ENCODE results near the gene FMO5.
"Not testable (repeated sequence)": the region's sequence is repeated elsewhere in the genome, so short reads cannot be mapped to it uniquely, and the experiment has no call there.

Gene FMO5

DNA sequence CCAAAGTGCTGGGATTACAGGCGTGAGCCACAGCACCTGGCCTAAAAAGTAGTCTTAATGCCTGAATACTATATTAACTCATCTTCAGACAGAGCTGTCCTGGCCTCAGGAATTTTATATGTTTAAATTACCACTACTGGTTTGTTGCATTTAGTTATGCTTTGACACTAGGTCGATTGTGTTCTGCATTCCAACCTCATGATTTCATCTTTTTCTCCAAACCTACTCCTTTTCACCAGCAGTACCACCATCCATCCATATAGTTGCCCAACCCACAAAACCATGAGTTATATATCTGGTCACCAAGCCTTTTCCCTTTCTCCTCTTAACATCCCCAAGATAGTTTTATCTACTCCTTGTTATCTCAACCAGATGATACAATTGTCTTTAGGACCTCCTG, 22.6 kb downstream of the FMO5 start:
- TF ChIP-seq, protein P1, sequence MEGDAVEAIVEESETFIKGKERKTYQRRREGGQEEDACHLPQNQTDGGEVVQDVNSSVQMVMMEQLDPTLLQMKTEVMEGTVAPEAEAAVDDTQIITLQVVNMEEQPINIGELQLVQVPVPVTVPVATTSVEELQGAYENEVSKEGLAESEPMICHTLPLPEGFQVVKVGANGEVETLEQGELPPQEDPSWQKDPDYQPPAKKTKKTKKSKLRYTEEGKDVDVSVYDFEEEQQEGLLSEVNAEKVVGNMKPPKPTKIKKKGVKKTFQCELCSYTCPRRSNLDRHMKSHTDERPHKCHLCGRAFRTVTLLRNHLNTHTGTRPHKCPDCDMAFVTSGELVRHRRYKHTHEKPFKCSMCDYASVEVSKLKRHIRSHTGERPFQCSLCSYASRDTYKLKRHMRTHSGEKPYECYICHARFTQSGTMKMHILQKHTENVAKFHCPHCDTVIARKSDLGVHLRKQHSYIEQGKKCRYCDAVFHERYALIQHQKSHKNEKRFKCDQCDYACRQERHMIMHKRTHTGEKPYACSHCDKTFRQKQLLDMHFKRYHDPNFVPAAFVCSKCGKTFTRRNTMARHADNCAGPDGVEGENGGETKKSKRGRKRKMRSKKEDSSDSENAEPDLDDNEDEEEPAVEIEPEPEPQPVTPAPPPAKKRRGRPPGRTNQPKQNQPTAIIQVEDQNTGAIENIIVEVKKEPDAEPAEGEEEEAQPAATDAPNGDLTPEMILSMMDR (IDR thresholded peaks at IDR 0.05; ENCODE audit: insufficient read depth, low read length, missing control alignments) = no peak
- no peak for DNase-seq (ENCODE audit: low read depth, low spot score)
- POLR2A ChIA-PET = no interaction called here
- H3K4me3 ChIP-seq (ENCODE audit: low read depth, low read length) = no peak overlapping the region
- CTCF ChIA-PET = no interaction called here

DNA sequence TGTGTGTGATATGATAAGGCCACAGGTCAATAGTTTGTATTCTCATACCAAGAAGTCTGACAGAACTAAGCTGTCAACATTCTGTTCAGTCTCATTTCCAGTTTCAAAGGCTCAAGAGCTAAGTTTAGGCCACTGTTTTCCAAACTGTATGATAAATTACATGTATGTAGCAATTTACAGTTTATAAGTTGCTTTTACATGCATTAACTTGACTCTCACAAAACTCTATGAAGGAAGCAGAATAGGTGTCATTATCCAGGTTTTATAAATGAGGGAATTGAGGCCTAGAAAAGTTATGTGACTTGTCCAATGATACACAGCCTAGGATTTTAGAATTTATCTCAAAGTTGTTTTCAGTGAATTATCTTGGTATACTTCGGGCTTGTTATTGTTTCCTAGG, 23.4 kb downstream of the FMO5 start:
- no peak for DNase-seq (ENCODE audit: low read depth, low spot score)
- ChIA-PET POLR2A (no interaction called here), CTCF (no interaction called here)
- TF ChIP-seq, protein P1 (IDR thresholded peaks at IDR 0.05; ENCODE audit: insufficient read depth, low read length, missing control alignments) = no peak
- no peak overlapping the region for H3K4me3 ChIP-seq (ENCODE audit: low read depth, low read length)

DNA sequence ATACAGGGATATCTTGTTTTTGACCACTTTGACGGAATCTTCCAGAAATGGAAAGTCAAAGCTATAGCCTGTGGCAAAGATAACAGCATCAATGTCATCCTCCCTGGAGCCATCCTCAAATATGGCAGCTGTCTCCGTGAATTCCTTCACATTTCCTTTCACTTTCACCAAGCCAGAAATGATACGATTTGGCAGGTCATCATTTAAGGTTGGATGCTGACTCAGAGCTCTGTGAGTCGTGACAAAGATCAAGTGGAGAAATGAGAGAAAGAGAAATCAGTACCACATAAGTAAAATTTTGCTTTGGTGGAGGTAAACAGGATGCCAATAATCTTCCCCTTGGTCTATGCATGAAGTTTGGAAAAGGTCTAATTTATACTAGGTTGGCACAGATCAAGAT, 23.9 kb downstream of the FMO5 start:
- POLR2A ChIA-PET = no interaction called here
- no peak overlapping the region for H3K4me3 ChIP-seq (ENCODE audit: low read depth, low read length)
- TF ChIP-seq, protein P1 (IDR thresholded peaks at IDR 0.05; ENCODE audit: insufficient read depth, low read length, missing control alignments) = no peak
- DNase-seq (ENCODE audit: low read depth, low spot score) = no peak
- CTCF ChIA-PET = interaction anchor here (1.4 kb wide), 1 partner anchor 29 kb away, joined by 3 read pairs; the partner anchor contains the start of gene PRKAB2

DNA sequence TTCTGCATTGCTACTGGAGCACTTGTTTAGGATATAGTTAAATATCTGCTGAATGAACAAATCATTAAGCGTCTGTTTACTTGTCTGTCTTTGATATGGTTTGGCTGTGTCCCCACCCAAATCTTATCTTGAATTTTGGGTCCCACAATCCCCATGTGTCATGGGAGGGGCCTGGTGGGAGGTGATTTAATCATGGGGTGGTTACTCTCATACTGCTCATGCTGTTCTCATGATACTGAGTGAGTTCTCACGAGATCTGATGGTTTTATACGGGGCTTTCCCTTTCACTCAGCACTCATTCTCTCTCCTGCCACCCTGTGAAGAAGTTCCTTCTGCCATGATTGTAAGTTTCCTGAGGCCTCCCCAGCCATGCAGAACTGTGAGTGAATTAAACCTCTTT, 27.8 kb downstream of the FMO5 start:
- CTCF ChIA-PET; POLR2A ChIA-PET; DNase-seq (ENCODE audit: low read depth, low spot score); H3K4me3 ChIP-seq (ENCODE audit: low read depth, low read length): not testable (repeated sequence)

DNA sequence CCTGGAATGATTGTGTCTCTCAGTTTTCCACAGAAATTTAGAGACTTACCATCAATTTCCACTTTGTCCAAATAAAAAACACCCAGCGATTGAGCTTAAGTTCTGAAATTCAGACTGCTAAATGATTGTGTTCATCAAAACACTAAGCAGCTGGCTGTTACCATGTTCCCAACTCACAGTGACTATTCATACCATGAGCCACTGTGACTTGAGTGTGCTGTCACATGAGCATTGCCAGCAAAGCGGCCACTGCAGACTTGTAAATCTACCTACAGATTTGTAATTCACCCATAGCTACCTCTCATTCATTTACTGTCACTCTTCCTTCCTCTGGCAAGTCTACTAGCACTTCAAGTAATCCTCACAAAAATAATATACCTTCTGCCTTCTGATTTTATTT, 35.6 kb downstream of the FMO5 start:
- H3K4me3 ChIP-seq (ENCODE audit: low read depth, low read length) = no peak overlapping the region
- CTCF ChIA-PET = interaction anchor here (1.4 kb wide), 1 partner anchor 16 kb away, joined by 3 read pairs; no protein-coding TSS in a partner anchor
- POLR2A ChIA-PET = no interaction called here
- no peak for DNase-seq (ENCODE audit: low read depth, low spot score)
- TF ChIP-seq, protein P1 (IDR thresholded peaks at IDR 0.05; ENCODE audit: insufficient read depth, low read length, missing control alignments) = no peak

DNA sequence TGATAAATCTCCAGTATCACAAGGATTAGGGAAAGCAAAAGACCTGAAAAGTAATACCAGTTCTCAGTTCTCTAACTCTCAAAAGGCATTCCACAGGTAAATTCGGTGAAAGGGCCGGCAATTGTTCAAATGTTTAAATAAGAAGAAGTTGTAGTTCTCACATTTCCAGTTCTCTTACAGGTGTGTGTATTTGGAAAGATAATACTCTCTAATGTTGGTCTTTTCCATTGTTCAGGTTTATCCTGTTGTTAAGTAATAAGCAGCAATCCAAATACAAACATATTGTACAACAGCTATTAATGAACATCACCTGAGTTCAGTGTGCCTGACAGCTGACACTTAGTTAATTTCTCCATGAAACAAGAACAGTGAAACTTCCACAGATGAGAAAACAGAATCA, 39.7 kb downstream of the FMO5 start:
- ChIA-PET CTCF (interaction anchor here (1.2 kb wide), 1 partner anchor 57 kb away, joined by 3 read pairs; the partner anchor contains the start of gene CHD1L), POLR2A (no interaction called here)
- H3K4me3 ChIP-seq (ENCODE audit: low read depth, low read length) = no peak overlapping the region
- no peak for DNase-seq (ENCODE audit: low read depth, low spot score)
- TF ChIP-seq, protein P1 (IDR thresholded peaks at IDR 0.05; ENCODE audit: insufficient read depth, low read length, missing control alignments) = no peak

DNA sequence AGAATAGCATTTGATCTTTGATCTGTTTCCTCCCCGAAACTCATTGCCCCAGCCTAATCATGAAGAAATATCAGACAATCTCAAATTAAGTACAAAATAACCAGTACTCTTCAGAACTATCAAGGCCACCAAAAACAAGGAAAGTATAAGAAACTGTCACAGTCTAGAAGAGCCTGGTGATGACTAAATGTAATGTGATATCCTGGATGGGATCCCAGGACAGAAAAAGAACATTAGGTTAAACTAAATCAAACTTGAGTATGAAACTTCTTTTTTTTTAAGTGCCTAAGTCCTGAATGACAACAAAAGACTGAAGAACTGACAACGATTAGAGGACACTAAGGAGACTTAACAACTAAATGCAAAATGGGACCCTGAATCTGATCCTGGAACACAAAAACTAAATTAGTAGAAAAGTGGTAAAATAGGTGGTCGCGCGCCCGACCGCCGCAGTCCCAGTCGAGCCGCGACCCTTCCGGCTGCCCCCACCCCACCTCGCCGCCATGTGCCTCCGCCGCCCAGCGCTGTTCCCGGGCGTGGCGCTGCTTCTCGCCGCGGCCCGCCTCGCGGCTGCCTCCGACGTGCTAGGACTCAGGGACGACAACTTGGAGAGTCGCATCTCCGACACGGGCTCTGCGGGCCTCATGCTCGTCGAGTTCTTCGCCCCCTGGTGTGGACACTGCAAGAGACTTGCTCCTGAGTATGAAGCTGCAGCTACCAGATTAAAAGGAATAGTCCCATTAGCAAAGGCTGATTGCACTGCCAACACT, 47.3 kb downstream of the FMO5 start:
- ChIA-PET CTCF (interaction anchor here (1.0 to 3.4 kb wide), 2 partner anchors 64 to 66 kb away, joined by 6 to 10 read pairs; partner anchors contain the start of gene CHD1L), POLR2A (no interaction called here)
- H3K4me3 ChIP-seq (ENCODE audit: low read depth, low read length) = peak overlapping the region; percentile 23
- TF ChIP-seq, protein P1 (IDR thresholded peaks at IDR 0.05; ENCODE audit: insufficient read depth, low read length, missing control alignments) = no peak
- no peak for DNase-seq (ENCODE audit: low read depth, low spot score)
